C4-2B (cell line): ENCODE results near the gene ALPP.

Experiments
- CTCF ChIP-seq: fragments of 450-650 bp; conservative IDR thresholded peaks from 2 replicates; pipeline ENCODE4 v1.5.1; 2017; ENCODE audit warnings: mild to moderate bottlenecking
- ZFX ChIP-seq: fragments of 450-650 bp; IDR thresholded peaks from 2 replicates; pipeline ENCODE4 v1.6.1; 2017

GRCh38 chr2:232402518-232402917 lies 24.0 kb downstream of the ALPP start:
- TF ChIP-seq CTCF (no peak), ZFX (no peak)
